Gastrocnemius medialis (tissue), 4 donors: ENCODE results near the gene TM4SF20.

Source experiments
- POLR2A ChIP-seq, 2 donors: fragments of 450-650 bp; IDR thresholded peaks; one replicate each; pipeline ENCODE4 v1.6.1; 2017; ENCODE audit warnings: antibody characterized with exemption in 2 of 2, mild to moderate bottlenecking in 2 of 2, moderate library complexity in 2 of 2
- TF ChIP-seq, protein P1 (sequence below), 5 experiments: fragments of 450-650 bp in 3 of 5; fragments of 200-600 bp in 2 of 5; sonication (generic) in 2 of 5; IDR thresholded peaks in 4 of 5; conservative IDR thresholded peaks in 1 of 5; 1 replicate in 4 of 5; 2 replicates in 1 of 5; pipeline ENCODE4 v1.5.1; 2016 to 2019; ENCODE audit warnings: antibody characterized with exemption in 5 of 5, mild to moderate bottlenecking in 3 of 5, moderate library complexity in 3 of 5

- TF ChIP-seq, protein P1, sequence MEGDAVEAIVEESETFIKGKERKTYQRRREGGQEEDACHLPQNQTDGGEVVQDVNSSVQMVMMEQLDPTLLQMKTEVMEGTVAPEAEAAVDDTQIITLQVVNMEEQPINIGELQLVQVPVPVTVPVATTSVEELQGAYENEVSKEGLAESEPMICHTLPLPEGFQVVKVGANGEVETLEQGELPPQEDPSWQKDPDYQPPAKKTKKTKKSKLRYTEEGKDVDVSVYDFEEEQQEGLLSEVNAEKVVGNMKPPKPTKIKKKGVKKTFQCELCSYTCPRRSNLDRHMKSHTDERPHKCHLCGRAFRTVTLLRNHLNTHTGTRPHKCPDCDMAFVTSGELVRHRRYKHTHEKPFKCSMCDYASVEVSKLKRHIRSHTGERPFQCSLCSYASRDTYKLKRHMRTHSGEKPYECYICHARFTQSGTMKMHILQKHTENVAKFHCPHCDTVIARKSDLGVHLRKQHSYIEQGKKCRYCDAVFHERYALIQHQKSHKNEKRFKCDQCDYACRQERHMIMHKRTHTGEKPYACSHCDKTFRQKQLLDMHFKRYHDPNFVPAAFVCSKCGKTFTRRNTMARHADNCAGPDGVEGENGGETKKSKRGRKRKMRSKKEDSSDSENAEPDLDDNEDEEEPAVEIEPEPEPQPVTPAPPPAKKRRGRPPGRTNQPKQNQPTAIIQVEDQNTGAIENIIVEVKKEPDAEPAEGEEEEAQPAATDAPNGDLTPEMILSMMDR (IDR thresholded peaks at IDR 0.05 in 4 of 5, conservative IDR thresholded peaks at IDR 0.05 in 1 of 5): no peak
- TF ChIP-seq POLR2A (IDR thresholded peaks at IDR 0.05): no peak
Observed at GRCh38 chr2:227365833-227366232, 13.3 kb downstream of the TM4SF20 start.
